H1 (cell line): ENCODE measurements around the gene TRIM56. TPM values are rescaled to one million over a fixed set of nuclear protein-coding genes. Genes with fewer than 3 reads are reported as not detected.

Source experiments
- CTCF ChIA-PET: fragments of 300-600 bp; sonication (Branson Sonifier 250); formaldehyde crosslinking; loops from one replicate; lab custom pipeline; 2021; ENCODE audit not compliant: partially characterized antibody; lab: Charles Lee
- POLR2A ChIA-PET: fragments of 300-600 bp; sonication (Branson Sonifier 250); formaldehyde crosslinking; loops from one replicate; lab custom pipeline; 2021; ENCODE audit warnings: inconsistent platforms; ENCODE audit not compliant: partially characterized antibody; lab: Charles Lee
- DNase-seq, 2 experiments: peaks; one replicate each; pipeline versions ENCODE4 v3.0.0 to v3.0.0-alpha.2; 2010 to 2022; ENCODE audit warnings: low spot score in 2 of 2, low read depth in 1 of 2, mixed read lengths in 1 of 2
- FAIRE-seq: peaks from 2 replicates; lab custom pipeline; 2011; peaks lifted over from hg19 to GRCh38; lab: Jason Lieb, UNC
- H2AFZ ChIP-seq: 2 replicates; pipeline ENCODE4 v1.8.1; 2012; ENCODE audit warnings: low read length, inconsistent platforms
- H2AK5ac ChIP-seq: 2 replicates; pipeline ENCODE4 v1.6.1; 2013; ENCODE audit warnings: low read depth, low read length
- H2BK120ac ChIP-seq: replicated peaks from 2 replicates; pipeline ENCODE3; 2013; ENCODE audit warnings: low read depth, low read length, inconsistent platforms
- H2BK12ac ChIP-seq: 2 replicates; pipeline ENCODE4 v1.6.1; 2013; ENCODE audit warnings: low read depth, low read length
- H2BK15ac ChIP-seq: 2 replicates; pipeline ENCODE4 v1.6.1; 2013; ENCODE audit warnings: low read length
- H2BK20ac ChIP-seq: 2 replicates; pipeline ENCODE4 v1.6.1; 2013; ENCODE audit warnings: low read length
- H2BK5ac ChIP-seq: 2 replicates; pipeline ENCODE4 v1.6.1; 2013; ENCODE audit warnings: low read depth, low read length
- H3K14ac ChIP-seq: 2 replicates; pipeline ENCODE4 v1.6.1; 2013; ENCODE audit warnings: inconsistent platforms; ENCODE audit not compliant: insufficient read length
- H3K18ac ChIP-seq: 2 replicates; pipeline ENCODE4 v1.6.1; 2013; ENCODE audit warnings: low read length; ENCODE audit errors: extremely low read depth
- H3K23ac ChIP-seq: 2 replicates; pipeline ENCODE4 v1.6.1; 2013; ENCODE audit warnings: inconsistent platforms; ENCODE audit not compliant: insufficient read length
- H3K23me2 ChIP-seq: 2 replicates; pipeline ENCODE4 v1.6.1; 2013; ENCODE audit warnings: low read depth, low read length
- H3K27ac ChIP-seq: 2 replicates; pipeline ENCODE4 v1.6.1; 2011; ENCODE audit warnings: low read depth, low read length, inconsistent platforms
- H3K27me3 ChIP-seq, 4 experiments: replicated peaks in 1 of 4; 1 replicate in 1 of 4; 2 replicates in 3 of 4; pipeline versions ENCODE4 v1.6.1 to v1.8.1; 2011 to 2013; ENCODE audit warnings: low read length in 3 of 4, mild to moderate bottlenecking in 3 of 4, inconsistent platforms in 2 of 4, mixed read lengths in 2 of 4, moderate library complexity in 1 of 4; ENCODE audit not compliant: control insufficient read depth in 3 of 4, insufficient read depth in 3 of 4; ENCODE audit errors: extremely low read depth in 1 of 4
- H3K36me3 ChIP-seq, 4 experiments: 2 replicates each; pipeline versions ENCODE4 v1.6.1 to v1.8.1; 2011 to 2013; ENCODE audit warnings: mild to moderate bottlenecking in 4 of 4, low read length in 3 of 4, moderate library complexity in 2 of 4, control low read depth in 1 of 4, inconsistent platforms in 1 of 4; ENCODE audit not compliant: insufficient read depth in 4 of 4, control insufficient read depth in 2 of 4
- H3K4ac ChIP-seq: replicated peaks from 2 replicates; pipeline ENCODE3; 2013; ENCODE audit warnings: low read length, low read depth, mixed read lengths, inconsistent platforms; ENCODE audit not compliant: insufficient read length
- H3K4me1 ChIP-seq, 4 experiments: replicated peaks in 1 of 4; 1 replicate in 1 of 4; 2 replicates in 3 of 4; pipeline versions ENCODE4 v1.6.1 to v1.8.1; 2011 to 2013; ENCODE audit warnings: low read length in 3 of 4, inconsistent platforms in 2 of 4, mixed read lengths in 1 of 4; ENCODE audit not compliant: insufficient read depth in 4 of 4, control insufficient read depth in 3 of 4
- H3K4me2 ChIP-seq, 2 experiments: 2 replicates each; pipeline versions ENCODE4 v1.6.1 to v1.8.1; 2011 to 2013; ENCODE audit warnings: low read depth in 2 of 2, low read length in 2 of 2, control low read depth in 1 of 2, inconsistent platforms in 1 of 2, mild to moderate bottlenecking in 1 of 2; ENCODE audit not compliant: insufficient read depth in 1 of 2
- H3K4me3 ChIP-seq, 4 experiments: fragments of 200-600, 300-600 bp in 1 of 4; sonication (generic), shearing (Covaris generic), sonication (Bioruptor Twin) in 1 of 4; 2 replicates each; pipeline versions ENCODE4 v1.5.1 to v1.8.1; 2011 to 2016; ENCODE audit warnings: low read length in 4 of 4, low read depth in 3 of 4, control low read depth in 2 of 4, inconsistent platforms in 2 of 4, mild to moderate bottlenecking in 2 of 4, mixed read lengths in 1 of 4, moderate library complexity in 1 of 4; ENCODE audit not compliant: insufficient read depth in 2 of 4; ENCODE audit errors: extremely low read depth in 1 of 4
- H3K56ac ChIP-seq: replicated peaks from 2 replicates; pipeline ENCODE3; 2013; ENCODE audit warnings: low read depth, mild to moderate bottlenecking, mixed read lengths, low read length, inconsistent platforms; ENCODE audit not compliant: insufficient read length
- H3K79me1 ChIP-seq: 2 replicates; pipeline ENCODE4 v1.6.1; 2013; ENCODE audit warnings: low read depth, low read length, control low read depth
- H3K79me2 ChIP-seq, 2 experiments: 2 replicates each; pipeline versions ENCODE4 v1.6.1 to v1.8.1; 2012 to 2013; ENCODE audit warnings: low read length in 2 of 2, mild to moderate bottlenecking in 2 of 2, inconsistent platforms in 1 of 2; ENCODE audit not compliant: insufficient read depth in 2 of 2, control insufficient read depth in 1 of 2
- H3K9ac ChIP-seq, 4 experiments: replicated peaks in 1 of 4; 1 replicate in 1 of 4; 2 replicates in 3 of 4; pipeline versions ENCODE4 v1.6.1 to v1.8.1; 2011 to 2013; ENCODE audit warnings: low read depth in 3 of 4, low read length in 3 of 4, control low read depth in 2 of 4, mild to moderate bottlenecking in 2 of 4, moderate library complexity in 2 of 4, inconsistent platforms in 1 of 4; ENCODE audit errors: extremely low read depth in 1 of 4
- H3K9me3 ChIP-seq, 2 experiments: 2 replicates each; pipeline versions ENCODE4 v1.6.1 to v1.8.1; 2012 to 2013; ENCODE audit warnings: mild to moderate bottlenecking in 2 of 2, moderate library complexity in 2 of 2, control low read depth in 1 of 2, inconsistent platforms in 1 of 2, low read depth in 1 of 2, low read length in 1 of 2, mixed read lengths in 1 of 2; ENCODE audit not compliant: insufficient read depth in 2 of 2
- H4K20me1 ChIP-seq, 2 experiments: replicated peaks in 1 of 2; 2 replicates each; pipeline versions ENCODE3 to v1.8.1; 2011 to 2013; ENCODE audit warnings: inconsistent platforms in 2 of 2, low read length in 2 of 2, mild to moderate bottlenecking in 1 of 2; ENCODE audit not compliant: insufficient read depth in 2 of 2, control insufficient read depth in 1 of 2
- H4K5ac ChIP-seq: 2 replicates; pipeline ENCODE4 v1.6.1; 2013; ENCODE audit warnings: low read length, low read depth, mixed read lengths, inconsistent platforms; ENCODE audit not compliant: insufficient read length
- H4K8ac ChIP-seq: 2 replicates; pipeline ENCODE4 v1.8.0; 2013; ENCODE audit warnings: mild to moderate bottlenecking, moderate library complexity, low read length, inconsistent platforms; ENCODE audit not compliant: insufficient read depth; ENCODE audit errors: extremely low read depth
- H4K91ac ChIP-seq: replicated peaks from 2 replicates; pipeline ENCODE3; 2013; ENCODE audit warnings: low read length, mixed read lengths, inconsistent platforms; ENCODE audit not compliant: insufficient read length
- BACH1 ChIP-seq: IDR thresholded peaks from 2 replicates; pipeline ENCODE4 v1.6.1; 2012; ENCODE audit warnings: low read length, improper control_type of control experiment
- BRCA1 ChIP-seq: IDR thresholded peaks from 2 replicates; pipeline ENCODE4 v1.6.1; 2012; ENCODE audit warnings: low read depth, low read length, improper control_type of control experiment
- CHD2 ChIP-seq: IDR thresholded peaks from 2 replicates; pipeline ENCODE4 v1.6.1; 2012; ENCODE audit warnings: low read length, improper control_type of control experiment
- E2F6 ChIP-seq: IDR thresholded peaks from 2 replicates; pipeline ENCODE4 v1.6.1; 2012; ENCODE audit warnings: inconsistent platforms
- EGR1 ChIP-seq: IDR thresholded peaks from 2 replicates; pipeline ENCODE4 v1.6.1; 2011; ENCODE audit warnings: low read depth, low read length, borderline replicate concordance
- FOSL1 ChIP-seq: IDR thresholded peaks from 2 replicates; pipeline ENCODE4 v1.6.1; 2011; ENCODE audit warnings: mild to moderate bottlenecking, low read depth, low read length, moderate library complexity; ENCODE audit not compliant: insufficient read depth
- GABPA ChIP-seq: IDR thresholded peaks from 2 replicates; pipeline ENCODE4 v1.6.1; 2011; ENCODE audit warnings: mild to moderate bottlenecking, low read length, moderate library complexity, borderline replicate concordance; ENCODE audit not compliant: insufficient read depth
- HDAC2 ChIP-seq, 2 experiments: fragments of 300-600 bp in 1 of 2; sonication (generic) in 1 of 2; IDR thresholded peaks; 2 replicates each; pipeline ENCODE4 v1.6.1; 2011 to 2012; ENCODE audit warnings: low read depth in 2 of 2, low read length in 2 of 2, mild to moderate bottlenecking in 2 of 2, moderate library complexity in 2 of 2, borderline replicate concordance in 1 of 2, inconsistent platforms in 1 of 2
- MAFK ChIP-seq: IDR thresholded peaks from 2 replicates; pipeline ENCODE4 v1.6.1; 2012; ENCODE audit warnings: low read depth, mild to moderate bottlenecking, improper control_type of control experiment, low read length
- POLR2A ChIP-seq, 2 experiments: IDR thresholded peaks; 1 replicate in 1 of 2; 2 replicates in 1 of 2; pipeline ENCODE4 v1.6.1; 2011; ENCODE audit warnings: low read depth in 2 of 2, low read length in 2 of 2, mild to moderate bottlenecking in 2 of 2; ENCODE audit errors: control extremely low read depth in 1 of 2
- SP2 ChIP-seq: IDR thresholded peaks from 2 replicates; pipeline ENCODE4 v1.6.1; 2012; ENCODE audit warnings: mild to moderate bottlenecking, low read length, inconsistent platforms
- SP4 ChIP-seq: IDR thresholded peaks from 2 replicates; pipeline ENCODE4 v1.6.1; 2012; ENCODE audit warnings: low read length, inconsistent platforms
- SUZ12 ChIP-seq: fragments of 200-600 bp; sonication (generic); IDR thresholded peaks from 2 replicates; pipeline ENCODE4 v1.6.1; 2012; ENCODE audit warnings: mild to moderate bottlenecking, inconsistent platforms, low read length, moderate library complexity, mixed read lengths
- TEAD4 ChIP-seq: IDR thresholded peaks from 2 replicates; pipeline ENCODE4 v1.6.1; 2012; ENCODE audit warnings: low read depth, low read length, inconsistent platforms, mixed read lengths
- YY1 ChIP-seq: IDR thresholded peaks from 2 replicates; pipeline ENCODE4 v1.6.1; 2011; ENCODE audit warnings: low read depth, mild to moderate bottlenecking, low read length
- WGBS, 2 experiments: shearing (Covaris generic) in 1 of 2; methylation state at CpG; one replicate each; pipeline versions ENCODE4 v1.1.6 to v1.1.7; 2013 to 2015; ENCODE audit warnings: low lambda C conversion rate in 2 of 2, mixed read lengths in 2 of 2, inconsistent platforms in 1 of 2, low coverage in 1 of 2, missing lambda C conversion rate in 1 of 2; ENCODE audit not compliant: insufficient replicate concordance in 2 of 2, insufficient coverage in 1 of 2, insufficient read length in 1 of 2; ENCODE audit errors: extremely low coverage in 1 of 2, missing lambda C conversion rate in 1 of 2; 5-methylcytosine and 5-hydroxymethylcytosine counted together
- polyA plus RNA-seq, 7 experiments: library from polyadenylated mRNA; depleted of rRNA in 3 of 7; stranded (reverse) in 5 of 7; unstranded in 2 of 7; fragments of >200 nt in 5 of 7; fragments of 200-250 nt in 2 of 7; gene quantifications; 1 replicate in 5 of 7; 2 replicates in 1 of 7; 4 replicates in 1 of 7; pipeline versions ENCODE4 v1.2.1 to v1.2.3, GENCODE V29; 2011 to 2013; ENCODE audit warnings: missing spikeins in 2 of 7, mixed read lengths in 2 of 7
- total RNA-seq: library from RNA; stranded (reverse); fragmentation: NEBNext Ultra II Directional; extraction: Animal tissue kit (Norgen Biotek cat#: 25700); gene quantifications from 2 replicates; pipeline ENCODE4 v1.2.1, GENCODE V29; 2021

The TRIM56 gene
- total and polyA plus RNA-seq, 2 of the 8 experiments (the other 6 are each of a cell fraction or from before 2014, with no cell fraction given) = 2.0 to 17.5 TPM

GRCh38 chr7:101108961-101109360 lies 23.7 kb downstream of the TRIM56 start:
- peak overlapping the region; percentile 63; the same call in 1 of the 2 replicates for H2BK12ac ChIP-seq
- H3K23me2 ChIP-seq = no peaks in the 10 kb centered on the region
- no peak for DNase-seq
- H2AFZ ChIP-seq = no peak overlapping the region
- no peak overlapping the region for H2BK120ac ChIP-seq
- no peak for FAIRE-seq
- POLR2A ChIA-PET = interaction anchor here (0.7 to 2.2 kb wide), 3 partner anchors 13 to 58 kb away, joined by 3 to 5 read pairs (median 3); partner anchors contain the start of gene TRIM56
- peaks cover 0 to 4% (median 0%) of the 10 kb centered on the region in 4 experiments; a peak in 1 of 7 replicates for H3K4me1 ChIP-seq
- no peak overlapping the region for H3K14ac ChIP-seq
- H3K4me2 ChIP-seq = no peak overlapping the region
- H2BK15ac ChIP-seq = no peak overlapping the region
- CTCF ChIA-PET = interaction anchor here (0.5 to 3.0 kb wide), 8 partner anchors 8 to 135 kb away, joined by 3 to 22 read pairs (median 4); no protein-coding TSS in a partner anchor
- H4K5ac ChIP-seq = no peak overlapping the region
- no peaks in the 10 kb centered on the region for H3K9me3 ChIP-seq
- H3K27me3 ChIP-seq = no peaks in the 10 kb centered on the region
- no peak overlapping the region for H2AK5ac ChIP-seq
- no peaks in the 10 kb centered on the region for H3K36me3 ChIP-seq
- H4K20me1 ChIP-seq = no peaks in the 10 kb centered on the region
- H2BK5ac ChIP-seq = peak overlapping the region; percentile 35; the same call in 1 of the 2 replicates
- 0 out of 2 replicates have a peak overlapping the region, but pooled peaks have one; percentile 10 for H2BK20ac ChIP-seq
- no peaks in the 10 kb centered on the region for H3K79me1 ChIP-seq
- no peak overlapping the region for H3K56ac ChIP-seq
- H4K91ac ChIP-seq = no peak overlapping the region
- no peak overlapping the region for H3K23ac ChIP-seq
- H4K8ac ChIP-seq = peak overlapping the region; percentile 28; the same call in 1 of the 2 replicates
- 85% methylated on average over 7 of the region's 7 CpGs; no CpG with 5 or more reads in 1 of the 2 experiments for WGBS, 2 experiments
- H3K9ac ChIP-seq = no peak overlapping the region
- no peak overlapping the region for H3K4me3 ChIP-seq
- H3K4ac ChIP-seq = no peak overlapping the region
- H3K18ac ChIP-seq = no peak overlapping the region
- H3K79me2 ChIP-seq = no peaks in the 10 kb centered on the region
- H3K27ac ChIP-seq = no peak overlapping the region
- no peak for TF ChIP-seq POLR2A (IDR thresholded peaks at IDR 0.05; ENCODE audit: control extremely low read depth in 1 of 2, low read depth in 2 of 2, low read length in 2 of 2)
- TF ChIP-seq SP2 = no peak
- TF ChIP-seq SUZ12 = no peak
- no peak for TF ChIP-seq SP4
- TF ChIP-seq HDAC2 (IDR thresholded peaks at IDR 0.05; ENCODE audit: borderline replicate concordance in 1 of 2, low read depth in 2 of 2, low read length in 2 of 2) = no peak
- TF ChIP-seq BACH1 = no peak
- TF ChIP-seq BRCA1 = no peak
- TF ChIP-seq FOSL1 = no peak
- TF ChIP-seq EGR1 = no peak
- no peak for TF ChIP-seq E2F6
- no peak for TF ChIP-seq YY1
- no peak for TF ChIP-seq TEAD4
- no peak for TF ChIP-seq GABPA
- no peak for TF ChIP-seq CHD2
- TF ChIP-seq MAFK = no peak
